ENCODE data around the gene XPNPEP3. TPM values are rescaled to one million over a fixed set of nuclear protein-coding genes. Genes with fewer than 3 reads are reported as not detected.

XPNPEP3 gene
- total and polyA plus RNA-seq, 8 donors: 4.0 to 13.6 (median 9.1) TPM

DNA sequence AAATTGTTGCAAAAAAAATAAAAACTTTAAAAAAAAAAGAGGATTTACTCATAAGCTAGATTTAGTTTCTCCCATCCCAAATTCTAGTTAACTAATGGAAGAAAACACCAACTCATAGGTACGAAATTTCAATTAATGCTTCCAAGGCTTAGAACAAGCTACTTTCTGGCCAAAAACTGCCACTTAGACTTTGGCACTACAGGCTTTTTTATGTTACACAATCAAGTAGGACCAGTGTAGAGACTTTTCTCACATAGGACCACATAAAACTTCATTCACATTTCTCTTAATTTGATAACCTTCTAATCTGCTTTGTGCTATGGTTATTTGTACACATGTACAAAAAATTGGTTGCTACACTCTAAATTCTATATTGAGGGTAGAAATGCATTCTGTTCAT lies 3.6 kb upstream of the XPNPEP3 start:
- no peaks in the 10 kb centered on the region for H3K9me3 ChIP-seq
- H3K27me3 ChIP-seq: no peaks in the 10 kb centered on the region
- no peak overlapping the region for H3K4me3 ChIP-seq
- FAIRE-seq: no peak
- intact Hi-C loops (cut with DNase I): no loop called here
- DNase-seq: no peak
- H3K4me1 ChIP-seq: peaks cover 13 to 42% (median 35%) of the 10 kb centered on the region in 3 donors
- no peak for ATAC-seq
- H3K36me3 ChIP-seq: no peaks in the 10 kb centered on the region
- peak overlapping the region in 1 of 4 donors; percentile 24 for H3K27ac ChIP-seq
- 21 to 56% methylated on average over 1 of the region's 1 CpG for WGBS, 2 donors
- no peak for TF ChIP-seq CTCF (IDR thresholded peaks at IDR 0.05)

- intact Hi-C loops (cut with DNase I): no loop called here
- Histone ChIP-seq H3K4me1 (peaks cover 14 to 46% (median 35%) of the 10 kb centered on the region in 3 donors), H3K36me3 (no peaks in the 10 kb centered on the region), H3K27me3 (no peaks in the 10 kb centered on the region), H3K4me3 (peak overlapping the region in 1 of 4 donors; percentile 64), H3K9me3 (no peaks in the 10 kb centered on the region), H3K27ac (peak overlapping the region in 1 of 4 donors; percentile 24)
- 21 to 27% methylated on average over 3 of the region's 3 CpGs for WGBS, 2 donors
- ATAC-seq: no peak
- no peak for DNase-seq
- no peak for FAIRE-seq
- TF ChIP-seq CTCF (IDR thresholded peaks at IDR 0.05): no peak
These were observed 3.0 kb upstream of the XPNPEP3 start for GRCh38 chr22:40853961-40854360.

DNA sequence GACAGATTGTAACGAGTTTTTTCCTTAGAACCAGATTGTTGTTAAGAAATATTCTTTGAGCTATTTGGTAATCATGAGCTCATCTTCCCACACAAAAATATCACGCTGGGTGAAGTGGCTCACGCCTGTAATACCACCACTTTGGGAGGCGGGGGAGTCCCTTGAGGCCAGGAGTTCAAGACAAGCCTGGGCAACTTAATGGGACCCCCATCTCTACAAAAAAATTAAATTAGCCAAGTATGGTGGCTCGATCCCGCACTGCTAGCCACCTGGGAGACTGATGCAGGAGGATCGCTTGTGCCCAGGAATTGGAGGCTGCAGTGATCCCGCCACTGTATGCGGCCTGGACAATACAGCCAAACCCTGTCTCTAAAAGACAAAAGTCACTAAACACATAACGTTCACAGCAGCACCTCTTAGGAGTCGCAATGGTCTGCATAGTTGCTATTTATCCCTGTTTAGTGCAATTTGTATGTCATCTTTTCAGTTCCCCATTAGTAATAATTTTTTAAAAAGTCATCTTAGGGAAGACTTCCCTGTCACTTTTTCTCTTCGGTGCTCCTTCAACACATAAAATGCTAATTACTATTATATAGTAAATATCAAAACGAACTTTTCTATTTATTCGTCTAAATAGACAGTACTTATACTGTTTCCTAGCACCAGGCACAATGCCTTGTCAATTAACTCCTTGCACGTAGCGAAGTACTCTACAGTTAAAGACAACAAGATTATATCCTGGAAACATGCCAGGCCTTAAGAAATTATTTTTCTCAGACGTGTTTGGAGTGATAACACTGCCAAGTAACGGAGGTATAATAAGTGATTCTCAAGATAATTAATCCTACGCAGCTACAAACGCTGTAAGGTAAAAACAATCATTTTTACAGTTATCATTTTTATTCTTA lies 1.6 kb upstream of the XPNPEP3 start:
- ATAC-seq (no peak), FAIRE-seq (no peak), DNase-seq (no peak)
- Histone ChIP-seq H3K27ac (peak overlapping the region; percentile 93 to 99 (median 98)), H3K4me1 (peaks cover 19 to 47% (median 35%) of the 10 kb centered on the region in 3 donors), H3K9me3 (no peaks in the 10 kb centered on the region), H3K4me3 (peak overlapping the region; percentile 55 to 71 (median 62)), H3K36me3 (no peaks in the 10 kb centered on the region), H3K27me3 (no peaks in the 10 kb centered on the region)
- intact Hi-C loops (cut with DNase I): no loop called here
- WGBS, 2 donors: 28 to 32% methylated on average over 20 of the region's 20 CpGs
- TF ChIP-seq CTCF (IDR thresholded peaks at IDR 0.05): no peak

GRCh38 chr22:40855979-40856512 lies 902 bp upstream of the XPNPEP3 start:
- 0% methylated on average over 25 to 29 of the region's 29 CpGs for WGBS, 2 donors
- ATAC-seq: peak; percentile 11 to 31 (median 30)
- H3K36me3 ChIP-seq: no peaks in the 10 kb centered on the region
- no peaks in the 10 kb centered on the region for H3K9me3 ChIP-seq
- no peaks in the 10 kb centered on the region for H3K27me3 ChIP-seq
- H3K4me1 ChIP-seq: peaks cover 19 to 47% (median 35%) of the 10 kb centered on the region in 3 donors
- peak overlapping the region; percentile 55 to 71 (median 62) for H3K4me3 ChIP-seq
- intact Hi-C loops (cut with DNase I): no loop called here
- TF ChIP-seq CTCF (IDR thresholded peaks at IDR 0.05): no peak
- FAIRE-seq: no peak
- peak in 2 of 6 donors; percentile 48 to 71 for DNase-seq
- peak overlapping the region; percentile 93 to 99 (median 98) for H3K27ac ChIP-seq

All from pancreas (tissue), 10 donors.